Measurements from ENCODE around the gene CFAP57. TPM values are rescaled to one million over a fixed set of nuclear protein-coding genes. Genes with fewer than 3 reads are reported as not detected.

Gene CFAP57
- polyA plus RNA-seq, 1 experiment = 0.27 TPM

DNA sequence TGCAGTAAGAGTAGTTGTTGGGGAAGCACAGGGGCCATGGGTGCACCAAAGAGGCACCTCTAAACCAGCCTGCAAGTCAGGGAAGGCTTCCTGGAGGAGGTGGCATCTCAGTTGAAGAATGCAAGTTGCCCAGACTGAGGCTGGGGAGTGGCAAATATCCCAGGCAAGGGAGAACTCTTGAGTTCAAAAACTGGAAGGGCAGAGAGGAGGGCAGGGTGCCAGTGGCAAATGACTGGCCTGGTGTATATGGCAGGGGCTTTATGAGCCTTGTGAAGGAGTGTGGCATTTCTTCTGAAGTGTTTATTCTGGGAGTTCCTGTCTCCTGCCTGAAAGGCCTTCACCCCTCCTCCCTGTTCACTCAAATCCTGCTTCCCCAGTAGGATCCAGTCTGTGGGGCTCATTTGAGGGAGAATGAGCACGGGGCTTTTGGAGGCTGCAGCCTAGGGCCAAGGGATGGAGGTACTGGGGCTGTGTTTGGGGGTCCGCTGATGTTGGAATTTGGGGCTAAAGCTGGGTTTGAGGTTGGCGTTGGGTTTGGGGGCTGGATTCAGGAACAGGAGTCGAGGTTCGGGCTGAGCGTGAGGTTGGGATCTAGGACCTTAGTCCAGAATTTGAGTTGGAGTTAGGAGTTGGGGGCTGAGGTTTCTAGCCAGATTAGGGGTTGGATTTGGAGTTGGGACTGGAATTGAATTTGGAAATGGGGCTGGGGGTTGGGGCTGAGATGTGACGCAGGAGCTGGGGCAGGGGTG lies 97.7 kb downstream of the CFAP57 start, which contains the start of gene TMEM125:
TMEM125 (plus strand) TSS at position 357 of the 749 bp plus-strand sequence. CDS start 2,740 bp downstream, outside the sequence.
- peaks cover 6% of the 10 kb centered on the region for H3K27me3 ChIP-seq (ENCODE audit: control insufficient read depth, insufficient read depth, low read length)
- ChIA-PET POLR2A (no interaction called here), CTCF (interaction anchor here (1.2 to 1.5 kb wide), 2 partner anchors 12 kb away, joined by 3 read pairs; no protein-coding TSS in a partner anchor)
- H3K36me3 ChIP-seq (ENCODE audit: control insufficient read depth, insufficient read depth, low read length) = no peaks in the 10 kb centered on the region
- TF ChIP-seq, protein P1, sequence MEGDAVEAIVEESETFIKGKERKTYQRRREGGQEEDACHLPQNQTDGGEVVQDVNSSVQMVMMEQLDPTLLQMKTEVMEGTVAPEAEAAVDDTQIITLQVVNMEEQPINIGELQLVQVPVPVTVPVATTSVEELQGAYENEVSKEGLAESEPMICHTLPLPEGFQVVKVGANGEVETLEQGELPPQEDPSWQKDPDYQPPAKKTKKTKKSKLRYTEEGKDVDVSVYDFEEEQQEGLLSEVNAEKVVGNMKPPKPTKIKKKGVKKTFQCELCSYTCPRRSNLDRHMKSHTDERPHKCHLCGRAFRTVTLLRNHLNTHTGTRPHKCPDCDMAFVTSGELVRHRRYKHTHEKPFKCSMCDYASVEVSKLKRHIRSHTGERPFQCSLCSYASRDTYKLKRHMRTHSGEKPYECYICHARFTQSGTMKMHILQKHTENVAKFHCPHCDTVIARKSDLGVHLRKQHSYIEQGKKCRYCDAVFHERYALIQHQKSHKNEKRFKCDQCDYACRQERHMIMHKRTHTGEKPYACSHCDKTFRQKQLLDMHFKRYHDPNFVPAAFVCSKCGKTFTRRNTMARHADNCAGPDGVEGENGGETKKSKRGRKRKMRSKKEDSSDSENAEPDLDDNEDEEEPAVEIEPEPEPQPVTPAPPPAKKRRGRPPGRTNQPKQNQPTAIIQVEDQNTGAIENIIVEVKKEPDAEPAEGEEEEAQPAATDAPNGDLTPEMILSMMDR (IDR thresholded peaks at IDR 0.05; ENCODE audit: insufficient read depth, low read depth, low read length) = no peak
- H3K4me3 ChIP-seq (ENCODE audit: low read depth, low read length) = no peak within 1 kb of the TSS
- DNase-seq (ENCODE audit: low read depth) = no peak

DNA sequence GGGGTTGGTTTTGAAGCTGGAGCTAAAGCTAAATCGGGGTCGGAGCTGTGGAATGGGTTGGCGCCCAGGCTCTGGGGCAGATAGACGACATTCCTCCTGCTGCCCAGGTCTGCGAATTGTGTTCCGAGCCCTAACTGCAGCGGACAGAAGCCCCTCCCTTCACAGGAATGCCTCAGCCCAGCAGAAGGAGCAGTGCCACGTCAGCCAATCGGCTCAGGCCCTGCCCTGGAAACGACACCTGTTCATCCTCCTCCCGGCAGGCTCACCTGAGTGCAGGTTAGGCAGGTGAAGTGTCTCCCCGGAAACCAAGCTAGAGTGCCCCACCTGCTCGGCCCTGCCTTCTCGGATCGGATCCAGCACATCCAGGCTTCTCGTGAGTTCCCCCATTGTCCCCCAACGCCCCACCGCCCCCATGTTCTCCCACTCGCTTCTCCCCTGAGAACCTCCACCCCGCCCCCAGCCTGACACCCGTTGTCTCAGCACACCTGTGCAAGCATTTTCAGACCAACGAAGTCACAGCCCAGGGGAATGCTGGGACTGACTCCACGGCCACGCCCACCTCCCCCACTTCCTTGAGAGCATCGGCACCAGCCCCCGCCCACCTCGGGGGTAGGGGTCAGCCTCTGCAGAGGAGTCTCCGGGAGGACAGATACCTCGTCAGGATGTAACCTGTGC lies 98.4 kb downstream of the CFAP57 start:
- Histone ChIP-seq H3K4me3 (ENCODE audit: low read depth, low read length) (no peak overlapping the region), H3K27me3 (ENCODE audit: control insufficient read depth, insufficient read depth, low read length) (peaks cover 6% of the 10 kb centered on the region), H3K36me3 (ENCODE audit: control insufficient read depth, insufficient read depth, low read length) (no peaks in the 10 kb centered on the region)
- ChIA-PET POLR2A (no interaction called here), CTCF (interaction anchor here (1.2 kb wide), 1 partner anchor 13 kb away, joined by 3 read pairs; no protein-coding TSS in a partner anchor)
- TF ChIP-seq, protein P1 (IDR thresholded peaks at IDR 0.05; ENCODE audit: insufficient read depth, low read depth, low read length) = no peak
- DNase-seq (ENCODE audit: low read depth) = no peak

DNA sequence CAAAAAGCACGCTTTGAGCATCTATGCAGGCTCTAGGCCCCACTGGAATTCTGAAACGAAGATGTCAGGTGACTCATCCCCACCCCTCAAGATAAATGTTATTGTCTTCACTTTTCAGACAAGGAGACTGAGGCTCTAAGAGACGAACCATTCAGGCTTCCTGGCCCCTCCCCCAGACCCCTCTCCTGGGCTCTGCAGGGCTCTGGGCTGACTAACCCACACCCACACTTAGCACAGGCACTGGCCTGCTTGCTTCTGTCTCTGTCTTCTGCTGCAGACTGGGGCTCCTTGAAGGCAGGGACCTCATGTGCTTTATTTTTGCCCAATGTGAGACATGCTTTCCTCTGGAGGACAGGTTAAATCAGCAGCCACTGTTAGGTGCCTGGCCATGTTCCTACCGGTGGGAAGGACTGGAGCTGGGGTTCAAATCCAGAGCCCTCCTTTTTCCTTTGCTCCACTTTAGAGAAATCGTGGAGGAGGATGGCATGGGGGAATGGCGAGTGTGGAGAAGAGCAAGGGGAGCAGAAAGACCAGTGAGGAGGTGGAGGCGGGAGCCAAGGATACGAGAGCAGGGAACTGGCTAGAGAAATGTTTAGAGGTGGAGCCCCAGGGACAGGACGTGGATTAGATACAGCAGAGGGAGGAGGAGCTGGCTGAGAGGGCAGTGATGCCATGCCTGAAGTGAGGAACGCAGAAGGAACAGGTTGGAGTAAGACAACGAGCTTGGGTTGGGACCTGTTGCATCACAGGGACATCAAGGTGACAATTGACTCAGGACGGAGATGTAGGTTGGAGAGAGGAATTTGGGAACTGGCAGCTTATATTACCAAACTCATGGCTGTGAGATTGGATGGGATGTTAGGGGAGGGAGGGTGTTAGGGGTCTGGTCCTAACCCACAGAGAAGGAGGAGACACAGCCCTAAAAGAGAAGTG lies 99.3 kb downstream of the CFAP57 start:
- H3K4me3 ChIP-seq (ENCODE audit: low read depth, low read length) = no peak overlapping the region
- H3K27me3 ChIP-seq (ENCODE audit: control insufficient read depth, insufficient read depth, low read length) = peaks cover 6% of the 10 kb centered on the region
- DNase-seq (ENCODE audit: low read depth) = no peak
- ChIA-PET CTCF (no interaction called here), POLR2A (no interaction called here)
- H3K36me3 ChIP-seq (ENCODE audit: control insufficient read depth, insufficient read depth, low read length) = no peaks in the 10 kb centered on the region
- TF ChIP-seq, protein P1 (IDR thresholded peaks at IDR 0.05; ENCODE audit: insufficient read depth, low read depth, low read length) = no peak

DNA sequence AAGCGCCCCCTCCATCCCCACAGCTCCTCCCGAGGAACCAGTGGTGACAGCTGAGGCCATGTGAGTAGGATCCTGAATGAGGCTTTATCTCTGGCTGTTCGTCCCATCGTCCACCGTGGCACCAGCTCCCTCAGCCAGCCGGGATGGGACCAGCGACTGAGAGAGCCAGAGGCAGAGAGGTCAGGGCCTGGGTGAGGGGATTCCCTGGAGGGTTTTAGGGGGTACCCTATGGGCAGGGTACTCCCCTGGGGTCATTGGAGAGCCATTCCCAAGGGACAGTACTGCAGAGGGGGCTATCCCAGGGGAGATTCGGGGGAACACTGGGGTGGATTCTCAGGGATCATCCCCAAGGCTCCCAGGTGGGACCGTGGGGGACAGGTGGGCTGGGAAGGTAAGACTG lies 100.0 kb downstream of the CFAP57 start:
- Histone ChIP-seq H3K4me3 (ENCODE audit: low read depth, low read length) (no peak overlapping the region), H3K36me3 (ENCODE audit: control insufficient read depth, insufficient read depth, low read length) (no peaks in the 10 kb centered on the region), H3K27me3 (ENCODE audit: control insufficient read depth, insufficient read depth, low read length) (peaks cover 6% of the 10 kb centered on the region)
- POLR2A ChIA-PET = no interaction called here
- TF ChIP-seq, protein P1 (IDR thresholded peaks at IDR 0.05; ENCODE audit: insufficient read depth, low read depth, low read length) = no peak
- no peak for DNase-seq (ENCODE audit: low read depth)
- CTCF ChIA-PET = no interaction called here

Measured in BJ (cell line).